Esophagus muscularis mucosa (tissue), 4 donors: ENCODE data around the gene SLAMF8.

Source experiments
- EP300 ChIP-seq: sonication (generic); formaldehyde crosslinking; IDR thresholded peaks from one replicate; pipeline ENCODE4 v1.6.1; 2017; ENCODE audit warnings: antibody characterized with exemption
- POLR2A ChIP-seq: fragments of 450-650 bp; IDR thresholded peaks from one replicate; pipeline ENCODE4 v1.6.1; 2017; ENCODE audit warnings: antibody characterized with exemption, moderate library complexity, mild to moderate bottlenecking, low read depth
- POLR2AphosphoS5 ChIP-seq, 2 donors: sonication (generic); formaldehyde crosslinking; IDR thresholded peaks; one replicate each; pipeline ENCODE4 v1.6.1; 2017; ENCODE audit warnings: antibody characterized with exemption in 2 of 2
- TF ChIP-seq, protein P1 (sequence below), 3 experiments: fragments of 200-600 bp in 2 of 3; fragments of 450-650 bp in 1 of 3; sonication (generic) in 2 of 3; IDR thresholded peaks; one replicate each; pipeline ENCODE4 v1.5.1; 2017 to 2019; ENCODE audit warnings: antibody characterized with exemption in 3 of 3, mild to moderate bottlenecking in 2 of 3, moderate library complexity in 1 of 3

DNA sequence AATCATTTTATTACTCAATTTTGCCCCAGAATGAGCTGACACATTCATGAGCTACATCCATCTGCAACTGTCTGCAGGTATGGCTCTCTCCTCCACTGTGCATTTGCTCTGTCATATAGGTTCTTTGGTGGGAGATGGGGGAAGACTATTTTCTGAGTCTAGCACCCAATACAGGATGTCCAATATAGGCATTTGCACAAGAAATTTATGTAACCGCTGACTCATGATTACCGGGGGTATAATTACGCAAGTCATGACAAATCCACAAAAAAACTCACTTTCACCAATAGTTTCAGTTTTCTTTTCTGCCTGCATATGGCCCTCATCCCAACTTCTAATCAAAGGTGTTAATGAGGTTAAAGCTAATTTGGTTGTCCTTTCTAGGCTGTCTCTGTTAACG, 53.3 kb downstream of the SLAMF8 start:
- TF ChIP-seq, protein P1, sequence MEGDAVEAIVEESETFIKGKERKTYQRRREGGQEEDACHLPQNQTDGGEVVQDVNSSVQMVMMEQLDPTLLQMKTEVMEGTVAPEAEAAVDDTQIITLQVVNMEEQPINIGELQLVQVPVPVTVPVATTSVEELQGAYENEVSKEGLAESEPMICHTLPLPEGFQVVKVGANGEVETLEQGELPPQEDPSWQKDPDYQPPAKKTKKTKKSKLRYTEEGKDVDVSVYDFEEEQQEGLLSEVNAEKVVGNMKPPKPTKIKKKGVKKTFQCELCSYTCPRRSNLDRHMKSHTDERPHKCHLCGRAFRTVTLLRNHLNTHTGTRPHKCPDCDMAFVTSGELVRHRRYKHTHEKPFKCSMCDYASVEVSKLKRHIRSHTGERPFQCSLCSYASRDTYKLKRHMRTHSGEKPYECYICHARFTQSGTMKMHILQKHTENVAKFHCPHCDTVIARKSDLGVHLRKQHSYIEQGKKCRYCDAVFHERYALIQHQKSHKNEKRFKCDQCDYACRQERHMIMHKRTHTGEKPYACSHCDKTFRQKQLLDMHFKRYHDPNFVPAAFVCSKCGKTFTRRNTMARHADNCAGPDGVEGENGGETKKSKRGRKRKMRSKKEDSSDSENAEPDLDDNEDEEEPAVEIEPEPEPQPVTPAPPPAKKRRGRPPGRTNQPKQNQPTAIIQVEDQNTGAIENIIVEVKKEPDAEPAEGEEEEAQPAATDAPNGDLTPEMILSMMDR (IDR thresholded peaks at IDR 0.05) = no peak
- TF ChIP-seq POLR2AphosphoS5 (IDR thresholded peaks at IDR 0.05) (no peak), POLR2A (no peak), EP300 (no peak)
